Activated naive CD8-positive, alpha-beta T cell treated with anti-CD3 and anti-CD28 coated beads for 36 hours (primary cell): ENCODE results near the gene MCU. TPM values are rescaled to one million over a fixed set of nuclear protein-coding genes. Genes with fewer than 3 reads are reported as not detected.
"Not testable (repeated sequence)": the region's sequence is repeated elsewhere in the genome, so short reads cannot be mapped to it uniquely, and the experiment has no call there.

Source experiments
- DNase-seq: peaks from one replicate; pipeline ENCODE4 v3.0.0; 2021
- H3K27ac Mint-ChIP-seq: one replicate; pipeline ENCODE4 v1.8.0; 2022; ENCODE audit warnings: mild to moderate bottlenecking, moderate library complexity, mixed read lengths
- H3K27me3 Mint-ChIP-seq: one replicate; pipeline ENCODE4 v1.8.0; 2022; ENCODE audit warnings: mild to moderate bottlenecking, mixed read lengths
- H3K36me3 Mint-ChIP-seq: one replicate; pipeline ENCODE4 v1.8.0; 2021; ENCODE audit warnings: mild to moderate bottlenecking, mixed read lengths
- H3K4me1 Mint-ChIP-seq: one replicate; pipeline ENCODE4 v1.8.0; 2021; ENCODE audit warnings: mixed read lengths
- H3K4me3 Mint-ChIP-seq: one replicate; pipeline ENCODE4 v1.8.0; 2022; ENCODE audit warnings: mild to moderate bottlenecking, moderate library complexity, mixed read lengths
- H3K9me3 Mint-ChIP-seq: one replicate; pipeline ENCODE4 v1.8.0; 2022; ENCODE audit warnings: mixed read lengths
- total RNA-seq, 2 experiments: library from RNA; stranded (reverse); gene quantifications; one replicate each; pipeline ENCODE4 v1.2.3, GENCODE V29; 2021

MCU gene
- total RNA-seq, 2 experiments from 2014 or later, result 15.3 to 15.5 TPM

- Mint-ChIP-seq H3K9me3 (no peaks in the 10 kb centered on the region), H3K4me3 (no peak overlapping the region), H3K27me3 (no peaks in the 10 kb centered on the region), H3K36me3 (no peaks in the 10 kb centered on the region), H3K27ac (no peak overlapping the region), H3K4me1 (no peaks in the 10 kb centered on the region)
- no peak for DNase-seq
Observed at GRCh38 chr10:72911758-72912157, 219.8 kb downstream of the MCU start.

GRCh38 chr10:72912736-72913135 is 220.8 kb downstream of the MCU start:
- Mint-ChIP-seq H3K36me3 (no peaks in the 10 kb centered on the region), H3K27me3 (no peaks in the 10 kb centered on the region), H3K4me3 (no peak overlapping the region), H3K27ac (no peak overlapping the region), H3K9me3 (no peaks in the 10 kb centered on the region), H3K4me1 (no peaks in the 10 kb centered on the region)
- DNase-seq, result no peak

GRCh38 chr10:72913287-72913686 is 221.3 kb downstream of the MCU start:
- Mint-ChIP-seq H3K36me3 (no peaks in the 10 kb centered on the region), H3K4me1 (no peaks in the 10 kb centered on the region), H3K4me3 (no peak overlapping the region), H3K27me3 (no peaks in the 10 kb centered on the region), H3K27ac (no peak overlapping the region), H3K9me3 (no peaks in the 10 kb centered on the region)
- DNase-seq, result no peak

GRCh38 chr10:72917201-72917600 is 225.3 kb downstream of the MCU start:
- not testable (repeated sequence) for H3K27me3 Mint-ChIP-seq, H3K4me3 Mint-ChIP-seq, DNase-seq, H3K27ac Mint-ChIP-seq, H3K36me3 Mint-ChIP-seq, H3K4me1 Mint-ChIP-seq
- H3K9me3 Mint-ChIP-seq, result peaks cover 18% of the 10 kb centered on the region

- not testable (repeated sequence) for H3K4me3 Mint-ChIP-seq, H3K27me3 Mint-ChIP-seq, H3K36me3 Mint-ChIP-seq, DNase-seq, H3K4me1 Mint-ChIP-seq, H3K27ac Mint-ChIP-seq
- peaks cover 21% of the 10 kb centered on the region for H3K9me3 Mint-ChIP-seq
Observed at GRCh38 chr10:72917803-72918332, 225.9 kb downstream of the MCU start.

- H3K27me3 Mint-ChIP-seq, result no peaks in the 10 kb centered on the region
- no peak overlapping the region for H3K27ac Mint-ChIP-seq
- DNase-seq, result no peak
- H3K36me3 Mint-ChIP-seq, result peaks cover 10% of the 10 kb centered on the region
- H3K4me3 Mint-ChIP-seq, result no peak overlapping the region
- H3K4me1 Mint-ChIP-seq, result no peaks in the 10 kb centered on the region
- peaks cover 21% of the 10 kb centered on the region for H3K9me3 Mint-ChIP-seq
Observed at GRCh38 chr10:72918352-72918751, 226.4 kb downstream of the MCU start.

- H3K27ac Mint-ChIP-seq, DNase-seq, H3K36me3 Mint-ChIP-seq, H3K4me3 Mint-ChIP-seq, H3K4me1 Mint-ChIP-seq, H3K27me3 Mint-ChIP-seq: not testable (repeated sequence)
- H3K9me3 Mint-ChIP-seq, result peaks cover 21% of the 10 kb centered on the region
Observed at GRCh38 chr10:72921147-72921683, 229.3 kb downstream of the MCU start.

- Mint-ChIP-seq H3K27me3 (no peaks in the 10 kb centered on the region), H3K4me3 (no peak overlapping the region)
- DNase-seq, result no peak
Observed at GRCh38 chr10:72924351-72924750, 232.4 kb downstream of the MCU start.

GRCh38 chr10:72925951-72926465 is 234.1 kb downstream of the MCU start:
- Mint-ChIP-seq H3K27me3 (no peaks in the 10 kb centered on the region), H3K4me1 (no peaks in the 10 kb centered on the region), H3K27ac (no peak overlapping the region), H3K4me3 (no peak overlapping the region), H3K9me3 (peaks cover 13% of the 10 kb centered on the region), H3K36me3 (peaks cover 10% of the 10 kb centered on the region)
- DNase-seq, result no peak

More at GRCh38 chr10:72924351-72924750, 232.4 kb downstream of the MCU start:
- Mint-ChIP-seq H3K4me1 (no peaks in the 10 kb centered on the region), H3K36me3 (peaks cover 10% of the 10 kb centered on the region), H3K27ac (no peak overlapping the region), H3K9me3 (peaks cover 21% of the 10 kb centered on the region)

- Mint-ChIP-seq H3K9me3 (peaks cover under 1% of the 10 kb centered on the region), H3K4me1 (no peaks in the 10 kb centered on the region), H3K27me3 (no peaks in the 10 kb centered on the region), H3K27ac (no peak overlapping the region), H3K36me3 (no peaks in the 10 kb centered on the region), H3K4me3 (no peak overlapping the region)
- no peak for DNase-seq
Observed at GRCh38 chr10:72927485-72927884, 235.5 kb downstream of the MCU start.

GRCh38 chr10:72928798-72929197 is 236.9 kb downstream of the MCU start:
- Mint-ChIP-seq H3K4me1 (no peaks in the 10 kb centered on the region), H3K4me3 (no peak overlapping the region), H3K27me3 (no peaks in the 10 kb centered on the region), H3K36me3 (no peaks in the 10 kb centered on the region), H3K9me3 (no peaks in the 10 kb centered on the region), H3K27ac (no peak overlapping the region)
- no peak for DNase-seq

- H3K27ac Mint-ChIP-seq, result no peak overlapping the region
- no peak overlapping the region for H3K4me3 Mint-ChIP-seq
- H3K9me3 Mint-ChIP-seq, result no peaks in the 10 kb centered on the region
- DNase-seq, result no peak
- H3K27me3 Mint-ChIP-seq, result no peaks in the 10 kb centered on the region
- no peaks in the 10 kb centered on the region for H3K36me3 Mint-ChIP-seq
- H3K4me1 Mint-ChIP-seq, result no peaks in the 10 kb centered on the region
Observed at GRCh38 chr10:72930276-72930675, 238.3 kb downstream of the MCU start.

- H3K27ac Mint-ChIP-seq, result no peak overlapping the region
- peaks cover 3% of the 10 kb centered on the region for H3K27me3 Mint-ChIP-seq
- no peaks in the 10 kb centered on the region for H3K4me1 Mint-ChIP-seq
- no peak overlapping the region for H3K4me3 Mint-ChIP-seq
- H3K9me3 Mint-ChIP-seq, result no peaks in the 10 kb centered on the region
- no peaks in the 10 kb centered on the region for H3K36me3 Mint-ChIP-seq
- DNase-seq, result no peak
Observed at GRCh38 chr10:72932259-72933015, 240.5 kb downstream of the MCU start.

GRCh38 chr10:72935361-72935760 is 243.4 kb downstream of the MCU start:
- no peak overlapping the region for H3K4me3 Mint-ChIP-seq
- H3K36me3 Mint-ChIP-seq, result no peaks in the 10 kb centered on the region
- no peaks in the 10 kb centered on the region for H3K4me1 Mint-ChIP-seq
- no peak for DNase-seq
- no peak overlapping the region for H3K27ac Mint-ChIP-seq
- H3K9me3 Mint-ChIP-seq, result no peaks in the 10 kb centered on the region
- H3K27me3 Mint-ChIP-seq, result peaks cover 3% of the 10 kb centered on the region
